GM12892 (cell line): ENCODE data around the gene FHL1.

Experiments used
- DNase-seq: peaks from one replicate; pipeline ENCODE4 v3.0.0; 2011; ENCODE audit not compliant: insufficient read length
- FAIRE-seq: peaks from 2 replicates; lab custom pipeline; 2011; peaks lifted over from hg19 to GRCh38; lab: Jason Lieb, UNC
- POLR2A ChIP-seq: IDR thresholded peaks from 2 replicates; pipeline ENCODE4 v1.6.1; 2011; ENCODE audit warnings: low read depth, low read length, control low read depth
- POLR2AphosphoS5 ChIP-seq: IDR thresholded peaks from 2 replicates; pipeline ENCODE4 v1.6.1; 2011; ENCODE audit warnings: low read depth, low read length, control low read depth
- TAF1 ChIP-seq: IDR thresholded peaks from 2 replicates; pipeline ENCODE4 v1.6.1; 2011; ENCODE audit warnings: low read depth, mild to moderate bottlenecking, control low read depth, low read length, borderline replicate concordance

The FHL1 gene

DNA sequence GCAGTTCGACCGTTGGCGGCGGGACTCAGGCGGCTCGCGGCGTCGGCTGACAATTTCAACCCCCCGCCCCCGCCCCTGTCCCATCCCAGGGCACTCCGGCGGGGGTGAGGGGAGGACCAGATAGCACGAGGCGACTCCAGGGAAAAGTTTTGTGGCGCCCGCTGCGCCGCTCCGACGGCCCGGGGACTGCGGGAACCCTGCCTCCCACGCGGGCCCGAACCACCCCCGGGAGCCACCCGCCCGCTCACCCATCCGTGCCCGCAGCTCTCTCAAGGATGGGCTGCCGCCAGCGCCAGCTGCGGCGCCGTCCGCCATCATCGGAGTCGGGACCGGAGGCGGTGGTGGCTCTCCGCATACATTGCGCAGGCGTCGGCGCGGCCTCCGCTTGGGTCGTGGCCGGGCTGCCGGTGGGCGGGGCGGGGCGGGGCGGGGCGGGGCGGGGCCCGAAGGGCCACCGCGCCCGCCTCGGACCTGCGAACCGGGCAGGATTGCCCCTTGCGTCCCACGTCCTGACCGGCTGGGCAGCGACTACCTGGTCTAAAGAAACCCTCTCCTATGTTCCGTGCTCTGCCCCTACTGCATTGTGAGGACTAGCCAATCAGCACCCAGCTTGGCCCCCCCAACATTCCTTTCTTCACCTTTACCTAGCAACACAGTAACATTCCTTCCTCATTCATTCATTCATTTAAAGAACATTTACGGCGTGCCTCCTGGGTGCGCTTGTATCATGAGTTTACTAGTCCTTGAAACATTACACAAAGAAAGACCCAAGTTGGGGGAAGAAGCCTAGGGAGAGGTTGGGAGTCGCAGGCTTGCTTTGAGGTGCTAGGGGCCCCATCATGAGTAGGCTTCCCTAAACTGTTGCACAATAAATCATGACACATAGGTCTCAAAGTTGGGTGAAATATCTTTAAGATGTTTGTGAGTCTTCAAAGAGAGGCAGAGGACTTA lies 104.0 kb downstream of the FHL1 start, which contains the start of gene MAP7D3:
Gene MAP7D3 (minus strand): TSS at position 360 of the 951 bp plus-strand sequence. CDS start 42 bp downstream, at position 318.
- TF ChIP-seq TAF1 (0 out of 2 replicates have a peak, but pooled peaks have one; percentile 46), POLR2AphosphoS5 (peak; percentile 45; the same call in 1 of the 2 replicates), POLR2A (peak; percentile 65; the same call in 1 of the 2 replicates)
- FAIRE-seq (peak; percentile 40), DNase-seq (peak; percentile 62)

DNA sequence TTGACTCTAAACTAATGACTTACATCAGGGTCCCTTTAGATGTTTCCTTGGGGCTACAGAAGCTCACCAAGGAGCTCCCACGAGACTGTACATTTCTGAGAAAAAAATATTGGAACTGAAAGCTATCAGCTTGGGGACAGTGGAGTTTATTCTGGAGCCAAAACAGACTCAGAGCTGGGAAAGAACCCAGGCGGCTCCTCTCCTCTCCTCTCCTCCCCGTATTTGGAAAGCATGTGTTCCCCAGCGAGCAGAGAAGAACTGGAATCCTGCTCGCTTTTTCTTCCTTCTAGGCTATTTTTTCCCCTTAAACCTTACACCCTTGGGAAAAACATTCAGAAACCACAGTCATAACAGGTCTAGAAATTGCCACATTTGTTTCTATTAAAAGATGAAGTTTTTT lies 108.2 kb downstream of the FHL1 start:
- TF ChIP-seq POLR2AphosphoS5 (no peak), POLR2A (no peak), TAF1 (no peak)
- FAIRE-seq (no peak), DNase-seq (no peak)

DNA sequence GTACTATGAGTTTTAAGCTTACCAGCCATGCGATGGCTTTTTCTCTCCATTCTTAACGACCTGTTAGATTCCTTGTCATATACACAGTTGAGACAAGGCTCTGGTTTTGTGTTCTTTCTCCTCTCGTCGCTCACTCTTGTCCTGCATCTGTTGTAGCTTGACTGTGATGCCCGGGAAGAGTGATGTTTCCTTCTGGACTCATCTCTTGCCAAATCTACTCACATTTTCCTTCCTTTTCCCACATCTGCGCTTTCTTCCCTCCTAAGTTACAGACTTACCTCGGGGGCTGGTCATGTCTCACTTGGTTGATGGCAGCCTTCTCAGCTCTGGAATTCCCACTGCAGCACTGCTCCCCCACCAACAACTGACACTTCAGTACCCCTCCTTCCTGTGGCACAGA lies 108.7 kb downstream of the FHL1 start:
- no peak for TF ChIP-seq POLR2AphosphoS5
- no peak for TF ChIP-seq POLR2A
- TF ChIP-seq TAF1 = no peak
- no peak for FAIRE-seq

DNA sequence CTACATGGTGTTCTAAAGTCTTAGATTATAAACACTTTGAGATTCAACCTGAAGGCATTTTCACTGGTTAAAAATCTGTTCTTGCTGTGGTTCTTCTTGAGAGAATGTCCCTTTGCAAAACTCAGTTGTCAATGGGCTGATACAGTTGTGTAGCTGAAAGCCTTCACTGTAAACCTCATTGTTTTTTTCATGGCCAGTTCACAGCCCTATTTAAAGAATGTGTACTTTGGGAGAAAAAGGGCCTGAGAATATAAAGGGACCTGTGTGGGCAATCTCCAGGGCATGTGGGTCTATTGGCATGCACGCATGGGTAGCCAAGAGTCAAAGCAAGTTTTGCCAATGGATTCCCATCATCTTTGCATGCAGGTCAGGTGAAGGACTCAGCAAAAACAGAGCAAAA lies 111.6 kb downstream of the FHL1 start:
- no peak for FAIRE-seq
- no peak for TF ChIP-seq TAF1
- TF ChIP-seq POLR2A = no peak
- TF ChIP-seq POLR2AphosphoS5 = no peak
- DNase-seq = no peak

More for the DNA sequence above, 108.7 kb downstream of the FHL1 start:
- DNase-seq = no peak

DNA sequence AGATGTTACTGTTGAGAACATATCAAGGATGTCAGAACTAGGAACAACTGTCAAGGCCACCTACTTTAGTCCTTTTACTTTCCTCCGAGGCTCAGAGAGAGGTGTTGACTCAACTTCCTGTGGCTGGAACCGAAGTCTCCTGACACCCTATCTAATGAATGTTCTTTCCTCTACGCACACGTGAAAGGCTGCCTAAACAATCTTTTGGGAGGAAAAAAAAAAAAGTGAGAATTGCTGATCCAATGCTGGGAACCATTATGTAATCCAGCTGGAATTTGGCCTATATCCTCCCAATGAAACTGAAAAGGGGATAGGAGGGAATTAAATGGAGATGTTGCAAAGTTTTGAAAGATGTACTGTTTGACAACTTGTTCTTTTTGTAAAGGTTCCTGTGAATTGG lies 112.2 kb downstream of the FHL1 start:
- no peak for FAIRE-seq
- TF ChIP-seq POLR2A (no peak), TAF1 (no peak), POLR2AphosphoS5 (no peak)
- no peak for DNase-seq

DNA sequence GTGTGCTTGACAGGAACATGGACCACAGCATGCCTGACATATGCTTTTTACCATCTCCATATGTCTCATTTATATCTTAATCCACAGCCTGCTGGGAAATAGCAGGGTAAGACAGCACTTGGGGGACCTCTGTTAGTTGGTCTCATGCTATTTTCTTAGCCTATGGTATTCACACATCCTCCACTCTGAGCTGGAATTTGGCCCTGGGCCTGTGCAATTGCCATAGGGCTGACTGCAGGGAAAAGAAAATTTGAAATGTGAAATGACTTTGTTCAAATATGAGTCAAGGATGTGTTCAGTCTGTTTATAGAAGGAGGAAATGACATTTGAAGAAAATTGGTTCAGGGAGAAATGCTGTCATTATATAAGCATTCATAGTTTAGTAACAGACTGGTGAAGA lies 113.4 kb downstream of the FHL1 start:
- DNase-seq (no peak), FAIRE-seq (no peak)
- TF ChIP-seq TAF1 = no peak
- no peak for TF ChIP-seq POLR2AphosphoS5
- no peak for TF ChIP-seq POLR2A
